Neural progenitor cell (in vitro differentiated cells): ENCODE measurements around the gene TM2D3. TPM values are rescaled to one million over a fixed set of nuclear protein-coding genes. Genes with fewer than 3 reads are reported as not detected.

Experiments used
- DNase-seq: peaks from one replicate; pipeline ENCODE4 v3.0.0-alpha.2; 2016; ENCODE audit warnings: low spot score
- H2AFZ ChIP-seq: fragments of 200-600 bp; sonication (generic); replicated peaks from 2 replicates; pipeline ENCODE4 v1.6.1; 2016; ENCODE audit warnings: antibody characterized with exemption
- H3F3A ChIP-seq: fragments of 200-600 bp; sonication (generic); 2 replicates; pipeline ENCODE4 v1.6.1; 2016; ENCODE audit warnings: antibody characterized with exemption, low read depth
- H3K27ac ChIP-seq: fragments of 200-600 bp; sonication (generic); 2 replicates; pipeline ENCODE4 v1.5.1; 2016; ENCODE audit warnings: mild to moderate bottlenecking
- H3K27me3 ChIP-seq: fragments of 200-600 bp; sonication (generic); 2 replicates; pipeline ENCODE4 v1.6.1; 2016; ENCODE audit warnings: mild to moderate bottlenecking, moderate library complexity
- H3K36me3 ChIP-seq: fragments of 200-600 bp; sonication (generic); 2 replicates; pipeline ENCODE4 v1.5.1; 2016
- H3K4me1 ChIP-seq: fragments of 200-600 bp; sonication (generic); 2 replicates; pipeline ENCODE4 v1.6.1; 2016; ENCODE audit warnings: mixed run types
- H3K4me2 ChIP-seq: fragments of 200-600 bp; sonication (generic); 2 replicates; pipeline ENCODE4 v1.6.1; 2016
- H3K4me3 ChIP-seq: fragments of 200-600 bp; sonication (generic); 2 replicates; pipeline ENCODE4 v1.5.1; 2016
- H3K79me2 ChIP-seq: fragments of 200-600 bp; sonication (generic); 2 replicates; pipeline ENCODE4 v1.6.1; 2016; ENCODE audit warnings: low read depth
- H3K9ac ChIP-seq: fragments of 200-600 bp; sonication (generic); 2 replicates; pipeline ENCODE4 v1.6.1; 2016
- H3K9me3 ChIP-seq: fragments of 200-600 bp; sonication (generic); 2 replicates; pipeline ENCODE4 v1.5.1; 2016; ENCODE audit warnings: low read depth
- H4K20me1 ChIP-seq: fragments of 200-600 bp; sonication (generic); 2 replicates; pipeline ENCODE4 v1.6.1; 2016; ENCODE audit warnings: low read depth
- H3K27ac Mint-ChIP-seq: 3 replicates; pipeline ENCODE4 v1.8.0; 2021; ENCODE audit warnings: mixed read lengths
- H3K27me3 Mint-ChIP-seq: 2 replicates; pipeline ENCODE4 v1.8.0; 2022; ENCODE audit warnings: low read depth, mild to moderate bottlenecking, inconsistent platforms, moderate library complexity, mixed read lengths; ENCODE audit not compliant: insufficient read depth
- H3K36me3 Mint-ChIP-seq: 3 replicates; pipeline ENCODE4 v1.8.0; 2021; ENCODE audit warnings: mixed read lengths
- H3K4me1 Mint-ChIP-seq: 3 replicates; pipeline ENCODE4 v1.8.0; 2021; ENCODE audit warnings: mixed read lengths
- H3K4me3 Mint-ChIP-seq: 3 replicates; pipeline ENCODE4 v1.8.0; 2021; ENCODE audit warnings: mild to moderate bottlenecking, moderate library complexity, mixed read lengths
- H3K9me3 Mint-ChIP-seq: 3 replicates; pipeline ENCODE4 v1.8.0; 2020; ENCODE audit warnings: mixed read lengths
- EZH2 ChIP-seq: fragments of 200-600 bp; sonication (generic); IDR thresholded peaks from 2 replicates; pipeline ENCODE4 v1.6.1; 2017; ENCODE audit warnings: antibody characterized with exemption, mild to moderate bottlenecking, moderate library complexity
- EZH2phosphoT487 ChIP-seq: fragments of 200-600 bp; sonication (generic); IDR thresholded peaks from 2 replicates; pipeline ENCODE4 v1.6.1; 2017; ENCODE audit warnings: antibody characterized with exemption
- small RNA-seq: library from RNA; depleted of rRNA; stranded (forward); fragments of <200 nt; gene quantifications from one replicate; pipeline ENCODE3, GENCODE V24; 2015
- total RNA-seq: library from RNA; depleted of rRNA; stranded (reverse); fragments of >200 nt; gene quantifications from 2 replicates; pipeline ENCODE4 v1.2.3, GENCODE V29; 2015; ENCODE audit warnings: low replicate concordance
- TF ChIP-seq, protein P1 (sequence below): fragments of 200-600 bp; sonication (generic); IDR thresholded peaks from 2 replicates; pipeline ENCODE4 v1.5.1; 2017; ENCODE audit warnings: antibody characterized with exemption, mild to moderate bottlenecking

Gene TM2D3
- total RNA-seq, 1 donor from 2014 or later = 58.4 TPM

DNA sequence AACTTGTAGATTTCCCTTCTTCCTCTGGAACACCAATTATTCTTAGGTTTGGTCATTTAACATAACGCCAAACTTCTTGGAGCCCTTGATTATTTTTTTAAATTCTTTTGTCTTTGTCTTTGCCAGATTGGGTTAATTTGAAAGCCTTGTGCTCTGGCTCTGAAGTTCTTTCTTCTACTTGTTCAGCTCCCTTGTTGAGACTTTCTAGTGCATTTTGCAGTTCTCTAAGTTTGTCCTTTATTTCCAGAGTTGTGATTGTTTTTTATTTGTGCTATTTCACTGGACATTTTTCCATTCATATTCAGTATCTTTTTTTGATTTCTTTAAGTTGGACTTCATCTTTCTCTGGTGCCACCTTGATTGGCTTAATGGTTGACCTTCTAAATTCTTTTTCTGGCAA is 55.5 kb downstream of the TM2D3 start:
- Histone ChIP-seq H3K79me2 (no peaks in the 10 kb centered on the region), H4K20me1 (no peaks in the 10 kb centered on the region), H3K9ac (no peak overlapping the region), H3K27me3 (no peaks in the 10 kb centered on the region), H3K4me2 (no peak overlapping the region), H3K27ac (no peak overlapping the region), H3K4me3 (no peak overlapping the region), H3F3A (no peaks in the 10 kb centered on the region), H3K36me3 (no peaks in the 10 kb centered on the region), H3K9me3 (no peaks in the 10 kb centered on the region), H2AFZ (no peak overlapping the region), H3K4me1 (no peaks in the 10 kb centered on the region)
- TF ChIP-seq EZH2phosphoT487 (no peak), EZH2 (no peak)
- TF ChIP-seq, protein P1, sequence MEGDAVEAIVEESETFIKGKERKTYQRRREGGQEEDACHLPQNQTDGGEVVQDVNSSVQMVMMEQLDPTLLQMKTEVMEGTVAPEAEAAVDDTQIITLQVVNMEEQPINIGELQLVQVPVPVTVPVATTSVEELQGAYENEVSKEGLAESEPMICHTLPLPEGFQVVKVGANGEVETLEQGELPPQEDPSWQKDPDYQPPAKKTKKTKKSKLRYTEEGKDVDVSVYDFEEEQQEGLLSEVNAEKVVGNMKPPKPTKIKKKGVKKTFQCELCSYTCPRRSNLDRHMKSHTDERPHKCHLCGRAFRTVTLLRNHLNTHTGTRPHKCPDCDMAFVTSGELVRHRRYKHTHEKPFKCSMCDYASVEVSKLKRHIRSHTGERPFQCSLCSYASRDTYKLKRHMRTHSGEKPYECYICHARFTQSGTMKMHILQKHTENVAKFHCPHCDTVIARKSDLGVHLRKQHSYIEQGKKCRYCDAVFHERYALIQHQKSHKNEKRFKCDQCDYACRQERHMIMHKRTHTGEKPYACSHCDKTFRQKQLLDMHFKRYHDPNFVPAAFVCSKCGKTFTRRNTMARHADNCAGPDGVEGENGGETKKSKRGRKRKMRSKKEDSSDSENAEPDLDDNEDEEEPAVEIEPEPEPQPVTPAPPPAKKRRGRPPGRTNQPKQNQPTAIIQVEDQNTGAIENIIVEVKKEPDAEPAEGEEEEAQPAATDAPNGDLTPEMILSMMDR = no peak
- Mint-ChIP-seq H3K4me1 (no peaks in the 10 kb centered on the region), H3K36me3 (no peaks in the 10 kb centered on the region), H3K9me3 (peaks cover 21% of the 10 kb centered on the region), H3K27me3 (no peaks in the 10 kb centered on the region), H3K4me3 (no peak overlapping the region), H3K27ac (no peak overlapping the region)
- DNase-seq = no peak

Small RNA genes within 50 kb of the gene (small RNA-seq; reads per million reads assigned to genes)
- gene RNU6-807P = not detected

Other genes with a start within 250 kb of the TM2D3 start
- 1.9 and 2.2 TPM in 2 replicates for gene PCSK6, start 162.7 kb downstream of the TM2D3 start, total RNA-seq
- gene TARS3, start 72.1 kb upstream of the TM2D3 start, total RNA-seq = 19.7 and 21.2 TPM in 2 replicates
- gene OR4F6, start 151.1 kb upstream of the TM2D3 start, total RNA-seq = not detected in 2 replicates
- gene OR4F15, start 159.8 kb upstream of the TM2D3 start, total RNA-seq = not detected in 2 replicates